Measurements from ENCODE around the gene DARS1.
A peak's percentile ranks its signal among the peaks of the same experiment; 100 is the strongest.

- peak; percentile 41 for TF ChIP-seq CTCF (IDR thresholded peaks at IDR 0.05; ENCODE audit: low read depth, low read length, poor library complexity, severe bottlenecking)
- no peak for TF ChIP-seq EZH2phosphoT487 (IDR thresholded peaks at IDR 0.05; ENCODE audit: borderline replicate concordance, low read length)
Observed at GRCh38 chr2:135916207-135916606, 69.2 kb downstream of the DARS1 start.

Measured in DOHH2 (cell line).